ENCODE results near the gene GALNT9. TPM values are rescaled to one million over a fixed set of nuclear protein-coding genes. Genes with fewer than 3 reads are reported as not detected.

Gene GALNT9
- total RNA-seq, 1 experiment from 2014 or later = 2.6 TPM

DNA sequence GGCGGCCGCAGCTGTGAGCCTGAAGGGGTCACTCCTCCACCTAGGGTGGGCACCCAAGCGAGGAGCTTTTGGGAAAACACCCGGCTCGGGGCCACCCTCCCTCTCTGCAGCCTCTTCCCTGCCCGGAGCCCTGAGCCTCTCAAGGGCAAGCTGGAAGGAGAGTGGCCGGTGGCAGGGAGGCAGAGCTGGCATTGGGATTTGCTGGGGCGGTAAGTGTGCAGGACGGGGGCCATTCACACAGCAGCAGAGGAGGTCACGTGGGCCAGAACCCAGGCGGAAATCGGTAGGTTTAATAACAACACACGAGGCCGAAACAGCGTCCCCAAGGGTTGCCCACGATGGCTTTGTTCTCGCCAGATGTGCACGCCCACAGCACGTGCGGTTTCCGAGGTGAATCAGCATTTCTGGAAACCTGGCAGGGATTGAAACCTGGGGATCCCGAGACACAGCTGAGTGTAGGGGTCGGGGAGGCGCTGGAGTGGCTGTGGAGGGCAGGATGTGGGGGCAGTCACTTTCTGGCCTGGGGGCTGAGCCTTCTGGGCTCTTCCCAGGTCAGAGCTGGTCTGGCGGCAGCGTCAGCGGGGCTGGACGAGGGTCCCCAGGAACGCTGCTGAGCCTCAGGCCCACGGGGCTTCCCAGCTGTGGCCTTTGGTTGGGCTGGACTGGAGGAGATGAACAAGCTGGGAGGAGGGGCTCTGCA is 161.6 kb downstream of the GALNT9 start:
- Histone ChIP-seq H3K27me3 (ENCODE audit: insufficient read depth, low read length) (no peaks in the 10 kb centered on the region), H3K79me2 (ENCODE audit: insufficient read depth, low read length) (no peaks in the 10 kb centered on the region), H2AFZ (ENCODE audit: low read depth, low read length, poor library complexity, severe bottlenecking) (no peak overlapping the region), H3K36me3 (ENCODE audit: control insufficient read depth in 1 of 2, insufficient read depth in 2 of 2, low read length in 2 of 2) (no peaks in the 10 kb centered on the region), H3K9ac (ENCODE audit: low read length) (no peak overlapping the region), H3K4me3 (replicated peaks in 1 of 2; ENCODE audit: low read depth in 1 of 2, low read length in 2 of 2) (no peak overlapping the region), H4K20me1 (ENCODE audit: insufficient read depth) (no peaks in the 10 kb centered on the region), H3K9me3 (ENCODE audit: control insufficient read depth in 1 of 2, insufficient read depth in 1 of 2, low read depth in 1 of 2, low read length in 2 of 2) (no peaks in the 10 kb centered on the region), H3K9me2 (ENCODE audit: insufficient read depth) (no peaks in the 10 kb centered on the region), H3K4me2 (ENCODE audit: low read length) (no peak overlapping the region), H3K4me1 (ENCODE audit: control insufficient read depth in 1 of 2, insufficient read depth in 2 of 2, low read length in 2 of 2) (peaks cover 0 to 6% of the 10 kb centered on the region in 2 experiments; a peak in 1 of 4 replicates), H3K27ac (ENCODE audit: low read depth, low read length) (no peak overlapping the region)
- no TSS peak for BruUV-seq (replicated peaks)
- intact Hi-C loops (cut with micrococcal nuclease) = no loop called here
- no peak for TF ChIP-seq EGR1 (IDR thresholded peaks at IDR 0.05; ENCODE audit: low read depth)
- no peak for TF ChIP-seq SRF (IDR thresholded peaks at IDR 0.05; ENCODE audit: low read depth)
- TF ChIP-seq MAX (IDR thresholded peaks at IDR 0.05) = no peak
- no peak for TF ChIP-seq EZH2phosphoT487 (IDR thresholded peaks at IDR 0.05; ENCODE audit: borderline replicate concordance)
- TF ChIP-seq POLR2A (IDR thresholded peaks at IDR 0.05; ENCODE audit: borderline replicate concordance, extremely low read depth, insufficient read depth, insufficient read length) = no peak
- TF ChIP-seq CBX3 (IDR thresholded peaks at IDR 0.05; ENCODE audit: low read depth) = no peak
- TF ChIP-seq, protein P1, sequence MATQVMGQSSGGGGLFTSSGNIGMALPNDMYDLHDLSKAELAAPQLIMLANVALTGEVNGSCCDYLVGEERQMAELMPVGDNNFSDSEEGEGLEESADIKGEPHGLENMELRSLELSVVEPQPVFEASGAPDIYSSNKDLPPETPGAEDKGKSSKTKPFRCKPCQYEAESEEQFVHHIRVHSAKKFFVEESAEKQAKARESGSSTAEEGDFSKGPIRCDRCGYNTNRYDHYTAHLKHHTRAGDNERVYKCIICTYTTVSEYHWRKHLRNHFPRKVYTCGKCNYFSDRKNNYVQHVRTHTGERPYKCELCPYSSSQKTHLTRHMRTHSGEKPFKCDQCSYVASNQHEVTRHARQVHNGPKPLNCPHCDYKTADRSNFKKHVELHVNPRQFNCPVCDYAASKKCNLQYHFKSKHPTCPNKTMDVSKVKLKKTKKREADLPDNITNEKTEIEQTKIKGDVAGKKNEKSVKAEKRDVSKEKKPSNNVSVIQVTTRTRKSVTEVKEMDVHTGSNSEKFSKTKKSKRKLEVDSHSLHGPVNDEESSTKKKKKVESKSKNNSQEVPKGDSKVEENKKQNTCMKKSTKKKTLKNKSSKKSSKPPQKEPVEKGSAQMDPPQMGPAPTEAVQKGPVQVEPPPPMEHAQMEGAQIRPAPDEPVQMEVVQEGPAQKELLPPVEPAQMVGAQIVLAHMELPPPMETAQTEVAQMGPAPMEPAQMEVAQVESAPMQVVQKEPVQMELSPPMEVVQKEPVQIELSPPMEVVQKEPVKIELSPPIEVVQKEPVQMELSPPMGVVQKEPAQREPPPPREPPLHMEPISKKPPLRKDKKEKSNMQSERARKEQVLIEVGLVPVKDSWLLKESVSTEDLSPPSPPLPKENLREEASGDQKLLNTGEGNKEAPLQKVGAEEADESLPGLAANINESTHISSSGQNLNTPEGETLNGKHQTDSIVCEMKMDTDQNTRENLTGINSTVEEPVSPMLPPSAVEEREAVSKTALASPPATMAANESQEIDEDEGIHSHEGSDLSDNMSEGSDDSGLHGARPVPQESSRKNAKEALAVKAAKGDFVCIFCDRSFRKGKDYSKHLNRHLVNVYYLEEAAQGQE (IDR thresholded peaks at IDR 0.05; ENCODE audit: low read depth) = no peak
- no peak for TF ChIP-seq JUND (IDR thresholded peaks at IDR 0.05)
- no peak for TF ChIP-seq CEBPB (IDR thresholded peaks at IDR 0.05; ENCODE audit: low read depth)
- TF ChIP-seq SP1 (IDR thresholded peaks at IDR 0.05; ENCODE audit: low read depth) = no peak
- no peak for TF ChIP-seq ELF1 (IDR thresholded peaks at IDR 0.05; ENCODE audit: borderline replicate concordance, low read depth)
- TF ChIP-seq TCF7L2 (IDR thresholded peaks at IDR 0.05; ENCODE audit: borderline replicate concordance, extremely low read depth, insufficient read depth, insufficient read length) = no peak
- TF ChIP-seq SIN3A (IDR thresholded peaks at IDR 0.05; ENCODE audit: low read depth) = no peak
- no peak for TF ChIP-seq FOSL1 (IDR thresholded peaks at IDR 0.05; ENCODE audit: low read depth)
- TF ChIP-seq YY1 (IDR thresholded peaks at IDR 0.05; ENCODE audit: extremely low read depth, insufficient replicate concordance, low read depth, low read length) = no peak
- TF ChIP-seq RAD21 (IDR thresholded peaks at IDR 0.05; ENCODE audit: low read depth) = no peak
- no peak for TF ChIP-seq CTCF (IDR thresholded peaks at IDR 0.05 in 2 of 3, conservative IDR thresholded peaks at IDR 0.05 in 1 of 3; ENCODE audit: borderline replicate concordance in 1 of 3, insufficient read depth in 1 of 3, low read depth in 2 of 3, low read length in 2 of 3)
- TF ChIP-seq ATF3 (IDR thresholded peaks at IDR 0.05) = no peak
- TF ChIP-seq ZBTB33 (IDR thresholded peaks at IDR 0.05; ENCODE audit: extremely low read depth, insufficient replicate concordance, low read length) = no peak
- TF ChIP-seq ZNF274 (IDR thresholded peaks at IDR 0.05; ENCODE audit: low read depth, low read length) = no peak
- ATAC-seq (no peak), DNase-seq (ENCODE audit: low read depth, low spot score) (no peak)
- CTCF ChIA-PET = no interaction called here
- POLR2A ChIA-PET = no interaction called here
- RAD21 ChIA-PET (ENCODE audit: low non-redundant PET in 1 of 2, low total read pairs in 2 of 2, uncharacterized antibody in 2 of 2, unreplicated experiment in 2 of 2) = no interaction called here

All from HCT116 (cell line).